ENCODE data around the gene TMEM270. TPM values are rescaled to one million over a fixed set of nuclear protein-coding genes. Genes with fewer than 3 reads are reported as not detected.

The TMEM270 gene
- polyA plus RNA-seq, 1 of the 3 experiments (the other 2 are of a cell fraction) = 0.71 TPM

DNA sequence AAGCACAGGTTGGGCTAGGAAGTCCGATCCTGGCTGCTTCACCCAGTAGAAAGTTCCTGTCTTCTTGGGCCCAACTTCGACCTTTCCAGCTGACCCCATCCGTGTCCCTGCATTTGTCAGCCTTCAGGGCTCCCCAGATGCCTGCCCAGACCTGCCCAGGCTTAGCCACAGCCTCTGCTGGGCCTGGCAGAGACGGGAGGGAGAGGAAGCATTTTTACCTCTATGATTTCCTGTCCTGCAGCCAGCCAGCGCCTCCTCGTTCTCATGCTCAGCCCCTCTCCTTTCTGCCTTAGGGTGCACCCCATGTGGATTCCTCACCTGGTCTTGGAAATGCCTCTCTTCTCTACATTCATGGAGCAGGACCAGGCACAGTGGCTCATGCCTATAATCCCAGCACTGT is 22.3 kb upstream of the TMEM270 start:
- Histone ChIP-seq H3K4me2 (no peak overlapping the region), H3K4me1 (ENCODE audit: control insufficient read depth in 1 of 2, insufficient read depth in 2 of 2, low read depth in 1 of 2, low read length in 1 of 2) (peaks cover 0 to 8% of the 10 kb centered on the region in 2 experiments; a peak in 1 of 4 replicates), H3K9me3 (no peaks in the 10 kb centered on the region), H3K79me2 (ENCODE audit: insufficient read depth) (peaks cover 4% of the 10 kb centered on the region; the same call in 1 of the 2 replicates), H3K27me3 (ENCODE audit: insufficient read depth) (no peaks in the 10 kb centered on the region), H3K27ac (ENCODE audit: low read depth in 2 of 2, low read length in 1 of 2) (no peak overlapping the region), H4K20me1 (ENCODE audit: insufficient read depth) (no peaks in the 10 kb centered on the region), H3K4me3 (ENCODE audit: low read depth in 2 of 2, low read length in 1 of 2) (no peak overlapping the region), H3K9ac (no peak overlapping the region), H2AFZ (ENCODE audit: low read depth) (no peak overlapping the region), H3K9me2 (no peaks in the 10 kb centered on the region), H3F3A (replicated peaks; ENCODE audit: insufficient read depth) (peaks cover 9% of the 10 kb centered on the region), H3K36me3 (replicated peaks in 1 of 2; ENCODE audit: control insufficient read depth in 1 of 2, insufficient read depth in 2 of 2, low read length in 1 of 2) (no peaks in the 10 kb centered on the region)
- no peak for DNase-seq
- 90% methylated on average over 6 of the region's 6 CpGs for WGBS (ENCODE audit: low lambda C conversion rate)
- TF ChIP-seq RFX5 (IDR thresholded peaks at IDR 0.05; ENCODE audit: low read length) (no peak), GATA2 (CRISPR knock-in tag; IDR thresholded peaks at IDR 0.05) (no peak), TAF1 (IDR thresholded peaks at IDR 0.05; ENCODE audit: borderline replicate concordance, low read depth, low read length) (no peak), MXI1 (IDR thresholded peaks at IDR 0.05; ENCODE audit: low read depth, low read length) (no peak), NFIC (IDR thresholded peaks at IDR 0.05; ENCODE audit: borderline replicate concordance) (no peak), YY1 (IDR thresholded peaks at IDR 0.05; ENCODE audit: low read depth) (no peak), MEF2A (IDR thresholded peaks at IDR 0.05; ENCODE audit: borderline replicate concordance, low read depth) (no peak), TEAD4 (IDR thresholded peaks at IDR 0.05; ENCODE audit: borderline replicate concordance, insufficient read depth) (no peak), FOXJ3 (CRISPR knock-in tag; IDR thresholded peaks at IDR 0.05) (no peak), POLR2AphosphoS5 (IDR thresholded peaks at IDR 0.05; ENCODE audit: low read depth, low read length) (no peak)
- TF ChIP-seq, protein P1, sequence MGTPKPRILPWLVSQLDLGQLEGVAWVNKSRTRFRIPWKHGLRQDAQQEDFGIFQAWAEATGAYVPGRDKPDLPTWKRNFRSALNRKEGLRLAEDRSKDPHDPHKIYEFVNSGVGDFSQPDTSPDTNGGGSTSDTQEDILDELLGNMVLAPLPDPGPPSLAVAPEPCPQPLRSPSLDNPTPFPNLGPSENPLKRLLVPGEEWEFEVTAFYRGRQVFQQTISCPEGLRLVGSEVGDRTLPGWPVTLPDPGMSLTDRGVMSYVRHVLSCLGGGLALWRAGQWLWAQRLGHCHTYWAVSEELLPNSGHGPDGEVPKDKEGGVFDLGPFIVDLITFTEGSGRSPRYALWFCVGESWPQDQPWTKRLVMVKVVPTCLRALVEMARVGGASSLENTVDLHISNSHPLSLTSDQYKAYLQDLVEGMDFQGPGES (IDR thresholded peaks at IDR 0.05; ENCODE audit: low read depth, low read length) = no peak
- TF ChIP-seq, protein P2, sequence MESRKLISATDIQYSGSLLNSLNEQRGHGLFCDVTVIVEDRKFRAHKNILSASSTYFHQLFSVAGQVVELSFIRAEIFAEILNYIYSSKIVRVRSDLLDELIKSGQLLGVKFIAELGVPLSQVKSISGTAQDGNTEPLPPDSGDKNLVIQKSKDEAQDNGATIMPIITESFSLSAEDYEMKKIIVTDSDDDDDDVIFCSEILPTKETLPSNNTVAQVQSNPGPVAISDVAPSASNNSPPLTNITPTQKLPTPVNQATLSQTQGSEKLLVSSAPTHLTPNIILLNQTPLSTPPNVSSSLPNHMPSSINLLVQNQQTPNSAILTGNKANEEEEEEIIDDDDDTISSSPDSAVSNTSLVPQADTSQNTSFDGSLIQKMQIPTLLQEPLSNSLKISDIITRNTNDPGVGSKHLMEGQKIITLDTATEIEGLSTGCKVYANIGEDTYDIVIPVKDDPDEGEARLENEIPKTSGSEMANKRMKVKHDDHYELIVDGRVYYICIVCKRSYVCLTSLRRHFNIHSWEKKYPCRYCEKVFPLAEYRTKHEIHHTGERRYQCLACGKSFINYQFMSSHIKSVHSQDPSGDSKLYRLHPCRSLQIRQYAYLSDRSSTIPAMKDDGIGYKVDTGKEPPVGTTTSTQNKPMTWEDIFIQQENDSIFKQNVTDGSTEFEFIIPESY (IDR thresholded peaks at IDR 0.05; ENCODE audit: borderline replicate concordance, low read depth) = no peak
- ChIA-PET CTCF (interaction anchor here (5.3 to 11.5 kb wide), 2 partner anchors 11 to 17 kb away, joined by 44 to 80 read pairs; no protein-coding TSS in a partner anchor), POLR2A (no interaction called here)

DNA sequence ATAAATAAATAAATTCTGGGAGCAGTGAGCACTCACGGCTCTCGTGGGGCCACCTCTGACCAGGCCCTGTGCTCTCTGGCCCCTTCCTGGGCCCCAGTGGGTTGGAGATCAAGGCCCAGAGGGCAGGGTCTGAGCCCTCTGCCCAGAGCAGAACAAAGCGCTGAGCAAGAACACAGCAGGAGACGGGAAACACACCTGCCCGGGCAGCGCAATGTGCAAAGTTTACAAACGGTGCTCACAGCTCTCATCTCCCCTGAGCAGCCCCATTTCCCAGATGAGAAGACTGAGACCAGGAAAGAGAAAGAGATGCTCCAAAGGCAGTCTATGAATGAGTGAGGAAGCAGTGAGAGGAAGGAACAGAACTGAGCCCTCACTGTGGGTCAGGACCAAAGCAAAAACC is 21.7 kb upstream of the TMEM270 start:
- CTCF ChIA-PET = interaction anchor here (1.3 to 11.5 kb wide), 4 partner anchors 12 to 104 kb away, joined by 4 to 80 read pairs (median 24); no protein-coding TSS in a partner anchor
- Histone ChIP-seq H3K9me3 (no peaks in the 10 kb centered on the region), H3K4me2 (no peak overlapping the region), H4K20me1 (ENCODE audit: insufficient read depth) (no peaks in the 10 kb centered on the region), H3K27ac (ENCODE audit: low read depth in 2 of 2, low read length in 1 of 2) (no peak overlapping the region), H3K4me1 (ENCODE audit: control insufficient read depth in 1 of 2, insufficient read depth in 2 of 2, low read depth in 1 of 2, low read length in 1 of 2) (peaks cover 0 to 8% of the 10 kb centered on the region in 2 experiments; a peak in 1 of 4 replicates), H3K36me3 (replicated peaks in 1 of 2; ENCODE audit: control insufficient read depth in 1 of 2, insufficient read depth in 2 of 2, low read length in 1 of 2) (no peaks in the 10 kb centered on the region), H2AFZ (ENCODE audit: low read depth) (no peak overlapping the region), H3K79me2 (ENCODE audit: insufficient read depth) (peaks cover 4% of the 10 kb centered on the region; the same call in 1 of the 2 replicates), H3F3A (replicated peaks; ENCODE audit: insufficient read depth) (peaks cover 9% of the 10 kb centered on the region), H3K4me3 (ENCODE audit: low read depth in 2 of 2, low read length in 1 of 2) (no peak overlapping the region), H3K9ac (no peak overlapping the region), H3K27me3 (ENCODE audit: insufficient read depth) (no peaks in the 10 kb centered on the region), H3K9me2 (no peaks in the 10 kb centered on the region)
- WGBS (ENCODE audit: low lambda C conversion rate) = 95% methylated on average over 6 of the region's 7 CpGs
- POLR2A ChIA-PET = interaction anchor here (1.3 kb wide), 1 partner anchor 10 kb away, joined by 3 read pairs; no protein-coding TSS in a partner anchor
- DNase-seq = no peak
- TF ChIP-seq ELF1 (IDR thresholded peaks at IDR 0.05) (no peak), RXRA (IDR thresholded peaks at IDR 0.05; ENCODE audit: borderline replicate concordance, low read depth) (no peak), NFIC (IDR thresholded peaks at IDR 0.05; ENCODE audit: borderline replicate concordance) (no peak), NRF1 (IDR thresholded peaks at IDR 0.05; ENCODE audit: low read depth, low read length) (no peak), RAD21 (IDR thresholded peaks at IDR 0.05; ENCODE audit: low read length) (no peak), MXI1 (IDR thresholded peaks at IDR 0.05; ENCODE audit: low read depth, low read length) (no peak), GATA2 (CRISPR knock-in tag; IDR thresholded peaks at IDR 0.05) (no peak), RCOR1 (IDR thresholded peaks at IDR 0.05; ENCODE audit: low read length) (no peak), TAF1 (IDR thresholded peaks at IDR 0.05; ENCODE audit: borderline replicate concordance, low read depth, low read length) (no peak), SIN3A (IDR thresholded peaks at IDR 0.05; ENCODE audit: borderline replicate concordance, low read depth, low read length) (no peak), POLR2AphosphoS5 (IDR thresholded peaks at IDR 0.05; ENCODE audit: low read depth, low read length) (no peak), TCF12 (IDR thresholded peaks at IDR 0.05) (no peak)
- TF ChIP-seq, protein P3, sequence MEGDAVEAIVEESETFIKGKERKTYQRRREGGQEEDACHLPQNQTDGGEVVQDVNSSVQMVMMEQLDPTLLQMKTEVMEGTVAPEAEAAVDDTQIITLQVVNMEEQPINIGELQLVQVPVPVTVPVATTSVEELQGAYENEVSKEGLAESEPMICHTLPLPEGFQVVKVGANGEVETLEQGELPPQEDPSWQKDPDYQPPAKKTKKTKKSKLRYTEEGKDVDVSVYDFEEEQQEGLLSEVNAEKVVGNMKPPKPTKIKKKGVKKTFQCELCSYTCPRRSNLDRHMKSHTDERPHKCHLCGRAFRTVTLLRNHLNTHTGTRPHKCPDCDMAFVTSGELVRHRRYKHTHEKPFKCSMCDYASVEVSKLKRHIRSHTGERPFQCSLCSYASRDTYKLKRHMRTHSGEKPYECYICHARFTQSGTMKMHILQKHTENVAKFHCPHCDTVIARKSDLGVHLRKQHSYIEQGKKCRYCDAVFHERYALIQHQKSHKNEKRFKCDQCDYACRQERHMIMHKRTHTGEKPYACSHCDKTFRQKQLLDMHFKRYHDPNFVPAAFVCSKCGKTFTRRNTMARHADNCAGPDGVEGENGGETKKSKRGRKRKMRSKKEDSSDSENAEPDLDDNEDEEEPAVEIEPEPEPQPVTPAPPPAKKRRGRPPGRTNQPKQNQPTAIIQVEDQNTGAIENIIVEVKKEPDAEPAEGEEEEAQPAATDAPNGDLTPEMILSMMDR (IDR thresholded peaks at IDR 0.05) = no peak
- TF ChIP-seq, protein P4, sequence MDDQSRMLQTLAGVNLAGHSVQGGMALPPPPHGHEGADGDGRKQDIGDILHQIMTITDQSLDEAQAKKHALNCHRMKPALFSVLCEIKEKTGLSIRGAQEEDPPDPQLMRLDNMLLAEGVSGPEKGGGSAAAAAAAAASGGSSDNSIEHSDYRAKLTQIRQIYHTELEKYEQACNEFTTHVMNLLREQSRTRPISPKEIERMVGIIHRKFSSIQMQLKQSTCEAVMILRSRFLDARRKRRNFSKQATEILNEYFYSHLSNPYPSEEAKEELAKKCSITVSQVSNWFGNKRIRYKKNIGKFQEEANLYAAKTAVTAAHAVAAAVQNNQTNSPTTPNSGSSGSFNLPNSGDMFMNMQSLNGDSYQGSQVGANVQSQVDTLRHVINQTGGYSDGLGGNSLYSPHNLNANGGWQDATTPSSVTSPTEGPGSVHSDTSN (IDR thresholded peaks at IDR 0.05) = no peak
- TF ChIP-seq, protein P5, sequence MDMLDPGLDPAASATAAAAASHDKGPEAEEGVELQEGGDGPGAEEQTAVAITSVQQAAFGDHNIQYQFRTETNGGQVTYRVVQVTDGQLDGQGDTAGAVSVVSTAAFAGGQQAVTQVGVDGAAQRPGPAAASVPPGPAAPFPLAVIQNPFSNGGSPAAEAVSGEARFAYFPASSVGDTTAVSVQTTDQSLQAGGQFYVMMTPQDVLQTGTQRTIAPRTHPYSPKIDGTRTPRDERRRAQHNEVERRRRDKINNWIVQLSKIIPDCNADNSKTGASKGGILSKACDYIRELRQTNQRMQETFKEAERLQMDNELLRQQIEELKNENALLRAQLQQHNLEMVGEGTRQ (IDR thresholded peaks at IDR 0.05; ENCODE audit: borderline replicate concordance, low read depth, low read length) = no peak

All from SK-N-SH (cell line).